ENCODE results near the gene DDIT4. TPM values are rescaled to one million over a fixed set of nuclear protein-coding genes. Genes with fewer than 3 reads are reported as not detected.

DDIT4 gene
- total RNA-seq, 4 donors from 2014 or later = 64.5 to 356 (median 150) TPM

DNA sequence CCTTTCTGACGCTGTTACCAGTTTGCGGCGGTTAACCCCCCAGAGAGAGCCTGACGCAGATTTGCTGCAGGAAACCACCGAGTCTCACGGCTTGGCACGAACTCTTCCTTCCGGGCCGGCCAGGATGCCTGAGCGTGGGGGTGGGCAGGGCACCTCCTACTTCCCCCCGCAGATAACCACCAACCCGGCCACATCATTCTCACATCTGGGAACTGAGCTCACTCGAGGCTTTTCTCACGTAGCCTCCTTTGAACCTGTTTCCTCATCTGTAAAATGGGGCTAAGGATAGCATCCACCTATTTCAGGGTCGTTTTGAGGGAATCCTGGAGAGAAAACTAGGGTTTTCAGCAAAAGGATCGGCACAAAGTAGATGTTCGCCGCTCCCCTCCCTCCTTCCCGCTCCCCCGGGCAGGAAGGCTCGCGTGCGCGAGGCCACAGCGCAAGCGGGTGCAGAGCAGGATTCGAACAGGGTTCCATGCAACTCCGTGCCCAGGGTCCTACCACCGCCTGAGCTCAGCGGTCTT is 23.6 kb downstream of the DDIT4 start:
- Histone ChIP-seq H3K9me3 (no peaks in the 10 kb centered on the region), H3K27me3 (no peaks in the 10 kb centered on the region), H3K4me3 (peak overlapping the region; percentile 49 to 75 (median 58)), H3K27ac (peak overlapping the region; percentile 87 to 96 (median 90)), H3K36me3 (no peaks in the 10 kb centered on the region), H3K4me1 (peaks cover 7 to 27% (median 13%) of the 10 kb centered on the region in 4 donors)
- TF ChIP-seq CTCF (IDR thresholded peaks at IDR 0.05) (no peak), POLR2AphosphoS5 (IDR thresholded peaks at IDR 0.05) (peak; percentile 73 to 80 (median 74)), EP300 (IDR thresholded peaks at IDR 0.05; ENCODE audit: low read depth) (peak; percentile 88), POLR2A (IDR thresholded peaks at IDR 0.05) (no peak)
- intact Hi-C loops (cut with DNase I; ENCODE audit: low total_unique reads) = no loop called here
- DNase-seq = peak; percentile 91
- WGBS, 2 donors (ENCODE audit: low coverage in 1 of 2) = 9% methylated on average over 30 of the region's 30 CpGs; no CpG with 5 or more reads in 1 of the 2 donors
- in situ Hi-C loops (cut with MboI; ENCODE audit: low pct_ligation_motif_present in 1 of 4, low pct_unique_long_range_greater_than_20kb in 1 of 4, low sequenced_read_pairs in 3 of 4) = no loop called here

- intact Hi-C loops (cut with DNase I; ENCODE audit: low total_unique reads) = no loop called here
- H3K9me3 ChIP-seq = no peaks in the 10 kb centered on the region
- WGBS, 2 donors (ENCODE audit: low coverage in 1 of 2) = 7% methylated on average over 55 of the region's 55 CpGs; no CpG with 5 or more reads in 1 of the 2 donors
- H3K27ac ChIP-seq = peak overlapping the region; percentile 87 to 96 (median 90)
- H3K4me1 ChIP-seq = peaks cover 7 to 22% (median 13%) of the 10 kb centered on the region in 4 donors
- no peaks in the 10 kb centered on the region for H3K36me3 ChIP-seq
- peak; percentile 83 for TF ChIP-seq POLR2A (IDR thresholded peaks at IDR 0.05)
- peak; percentile 92 to 96 (median 95) for TF ChIP-seq POLR2AphosphoS5 (IDR thresholded peaks at IDR 0.05)
- no peak for TF ChIP-seq EP300 (IDR thresholded peaks at IDR 0.05; ENCODE audit: low read depth)
- peak in 1 of 5 experiments; percentile 24 for TF ChIP-seq CTCF (IDR thresholded peaks at IDR 0.05)
- H3K4me3 ChIP-seq = peak overlapping the region; percentile 49 to 75 (median 58)
- in situ Hi-C loops (cut with MboI; ENCODE audit: low pct_ligation_motif_present in 1 of 4, low pct_unique_long_range_greater_than_20kb in 1 of 4, low sequenced_read_pairs in 3 of 4) = no loop called here
- no peaks in the 10 kb centered on the region for H3K27me3 ChIP-seq
- DNase-seq = peak; percentile 98
Observed at GRCh38 chr10:72297805-72298591, 24.3 kb downstream of the DDIT4 start.

- intact Hi-C loops (cut with DNase I; ENCODE audit: low total_unique reads) = no loop called here
- no peak overlapping the region for H3K4me3 ChIP-seq
- in situ Hi-C loops (cut with MboI; ENCODE audit: low pct_ligation_motif_present in 1 of 4, low pct_unique_long_range_greater_than_20kb in 1 of 4, low sequenced_read_pairs in 3 of 4) = no loop called here
- TF ChIP-seq POLR2A (IDR thresholded peaks at IDR 0.05) (no peak), POLR2AphosphoS5 (IDR thresholded peaks at IDR 0.05) (no peak), EP300 (IDR thresholded peaks at IDR 0.05; ENCODE audit: low read depth) (no peak), CTCF (IDR thresholded peaks at IDR 0.05) (no peak)
- peaks cover 7 to 22% (median 13%) of the 10 kb centered on the region in 4 donors for H3K4me1 ChIP-seq
- no peak for DNase-seq
- no peaks in the 10 kb centered on the region for H3K36me3 ChIP-seq
- H3K9me3 ChIP-seq = no peaks in the 10 kb centered on the region
- H3K27ac ChIP-seq = peak overlapping the region; percentile 87 to 96 (median 90)
- H3K27me3 ChIP-seq = no peaks in the 10 kb centered on the region
- 84% methylated on average over 16 of the region's 16 CpGs; no CpG with 5 or more reads in 1 of the 2 donors for WGBS, 2 donors (ENCODE audit: low coverage in 1 of 2)
Observed at GRCh38 chr10:72298592-72299519, 25.1 kb downstream of the DDIT4 start.
